IPS-18c (cell line): ENCODE measurements around the gene C1R.

ENCODE experiments used
- H3K4me3 ChIP-seq: 2 replicates; pipeline ENCODE4 v1.7.0; 2013; ENCODE audit warnings: low read depth, mild to moderate bottlenecking, low read length, moderate library complexity; ENCODE audit not compliant: insufficient read depth
- H3K9me3 ChIP-seq: one replicate; pipeline ENCODE4 v1.6.1; 2013; ENCODE audit warnings: mild to moderate bottlenecking, low read length, moderate library complexity; ENCODE audit not compliant: control insufficient read depth, insufficient read depth

The C1R gene

GRCh38 chr12:7123806-7124522 lies 31.7 kb upstream of the C1R start:
- Histone ChIP-seq H3K9me3 (no peaks in the 10 kb centered on the region), H3K4me3 (no peak overlapping the region)

- no peaks in the 10 kb centered on the region for H3K9me3 ChIP-seq
- no peak overlapping the region for H3K4me3 ChIP-seq
These were observed 30.8 kb upstream of the C1R start for GRCh38 chr12:7122811-7123769.

- H3K4me3 ChIP-seq, result no peak overlapping the region
- no peaks in the 10 kb centered on the region for H3K9me3 ChIP-seq
These were observed 29.1 kb upstream of the C1R start for GRCh38 chr12:7121324-7121723.

GRCh38 chr12:7120166-7120565 lies 27.9 kb upstream of the C1R start:
- Histone ChIP-seq H3K9me3 (no peaks in the 10 kb centered on the region), H3K4me3 (no peak overlapping the region)

- Histone ChIP-seq H3K4me3 (no peak overlapping the region), H3K9me3 (no peaks in the 10 kb centered on the region)
These were observed 26.6 kb upstream of the C1R start for GRCh38 chr12:7118881-7119280.

GRCh38 chr12:7117670-7118069 lies 25.4 kb upstream of the C1R start:
- no peak overlapping the region for H3K4me3 ChIP-seq
- no peaks in the 10 kb centered on the region for H3K9me3 ChIP-seq

- H3K4me3 ChIP-seq, result no peak overlapping the region
- no peaks in the 10 kb centered on the region for H3K9me3 ChIP-seq
These were observed 24.7 kb upstream of the C1R start for GRCh38 chr12:7116916-7117315.

GRCh38 chr12:7116196-7116595 lies 24.0 kb upstream of the C1R start:
- H3K9me3 ChIP-seq, result no peaks in the 10 kb centered on the region
- no peak overlapping the region for H3K4me3 ChIP-seq

GRCh38 chr12:7114851-7115250 lies 22.6 kb upstream of the C1R start:
- no peaks in the 10 kb centered on the region for H3K9me3 ChIP-seq
- H3K4me3 ChIP-seq, result no peak overlapping the region

- no peaks in the 10 kb centered on the region for H3K9me3 ChIP-seq
These were observed 21.8 kb upstream of the C1R start for GRCh38 chr12:7114008-7114407.

GRCh38 chr12:7113389-7113871 lies 21.2 kb upstream of the C1R start:
- H3K4me3 ChIP-seq, result no peak overlapping the region
- no peaks in the 10 kb centered on the region for H3K9me3 ChIP-seq

More at GRCh38 chr12:7114008-7114407, 21.8 kb upstream of the C1R start:
- no peak overlapping the region for H3K4me3 ChIP-seq

- H3K9me3 ChIP-seq, result no peaks in the 10 kb centered on the region
- no peak overlapping the region for H3K4me3 ChIP-seq
These were observed 19.8 kb upstream of the C1R start for GRCh38 chr12:7112041-7112440.

GRCh38 chr12:7110661-7111060 lies 18.4 kb upstream of the C1R start:
- Histone ChIP-seq H3K9me3 (no peaks in the 10 kb centered on the region), H3K4me3 (no peak overlapping the region; the same call in 1 of the 2 replicates)

- peak overlapping the region; percentile 15 for H3K4me3 ChIP-seq
- no peaks in the 10 kb centered on the region for H3K9me3 ChIP-seq
These were observed 17.3 kb upstream of the C1R start for GRCh38 chr12:7109572-7109920.

GRCh38 chr12:7108796-7109571 lies 16.7 kb upstream of the C1R start, which contains the start of gene C1RL:
Gene C1RL, minus strand, starts transcription at chr12:7109214. Its CDS starts 34 bp downstream, at chr12:7109180.
- Histone ChIP-seq H3K9me3 (no peaks in the 10 kb centered on the region), H3K4me3 (peak within 1 kb of the TSS; percentile 64)

GRCh38 chr12:7108003-7108795 lies 16.0 kb upstream of the C1R start:
- peak overlapping the region; percentile 64 for H3K4me3 ChIP-seq
- H3K9me3 ChIP-seq, result no peaks in the 10 kb centered on the region

- Histone ChIP-seq H3K4me3 (peak overlapping the region; percentile 64), H3K9me3 (no peaks in the 10 kb centered on the region)
These were observed 15.4 kb upstream of the C1R start for GRCh38 chr12:7107636-7108002.
